ENCODE measurements around the gene ETS1. TPM values are rescaled to one million over a fixed set of nuclear protein-coding genes. Genes with fewer than 3 reads are reported as not detected.

The ETS1 gene
- total RNA-seq, 4 donors from 2014 or later, result 16.8 to 24.9 (median 21.8) TPM

GRCh38 chr11:128624269-128625175 is 37.2 kb upstream of the ETS1 start:
- Histone ChIP-seq H3K36me3 (no peaks in the 10 kb centered on the region), H3K4me3 (no peak overlapping the region), H3K4me1 (peaks cover 0 to 5% of the 10 kb centered on the region in 2 donors), H3K9me3 (no peaks in the 10 kb centered on the region), H3K27me3 (no peaks in the 10 kb centered on the region), H3K27ac (peak overlapping the region in 2 of 4 donors; percentile 8 to 34)
- ATAC-seq (peak; percentile 61 to 75), DNase-seq (peak; percentile 33 to 56)
- TF ChIP-seq POLR2A (IDR thresholded peaks at IDR 0.05) (no peak), CTCF (IDR thresholded peaks at IDR 0.05 in 4 of 5, conservative IDR thresholded peaks at IDR 0.05 in 1 of 5) (no peak)
- in situ Hi-C loops (cut with MboI; ENCODE audit: low sequenced_read_pairs in 4 of 4), result loop anchor here (5.0 to 25.0 kb wide), 4 partner anchors 137 to 587 kb away; no protein-coding TSS in a partner anchor
- intact Hi-C loops (cut with DNase I; ENCODE audit: low total_unique reads), result loop anchor here (5.0 kb wide), 2 partner anchors 72 to 142 kb away; no protein-coding TSS in a partner anchor

- TF ChIP-seq CTCF (IDR thresholded peaks at IDR 0.05 in 4 of 5, conservative IDR thresholded peaks at IDR 0.05 in 1 of 5) (no peak), POLR2A (IDR thresholded peaks at IDR 0.05) (no peak)
- Histone ChIP-seq H3K36me3 (no peaks in the 10 kb centered on the region), H3K27me3 (no peaks in the 10 kb centered on the region), H3K4me3 (no peak overlapping the region), H3K4me1 (peaks cover 0 to 5% of the 10 kb centered on the region in 2 donors), H3K9me3 (no peaks in the 10 kb centered on the region), H3K27ac (peak overlapping the region in 3 of 4 donors; percentile 42 to 75 (median 54))
- intact Hi-C loops (cut with DNase I; ENCODE audit: low total_unique reads) (no loop called here), in situ Hi-C loops (cut with MboI; ENCODE audit: low sequenced_read_pairs in 4 of 4) (no loop called here)
- no peak for ATAC-seq
- DNase-seq, result no peak
These were observed 35.7 kb upstream of the ETS1 start for GRCh38 chr11:128623091-128623490.

GRCh38 chr11:128621601-128622501 is 34.5 kb upstream of the ETS1 start:
- no peak overlapping the region for H3K4me3 ChIP-seq
- peak; percentile 41 to 58 for DNase-seq

More at GRCh38 chr11:128621601-128622501, 34.5 kb upstream of the ETS1 start:
- peak overlapping the region; percentile 32 to 75 (median 48) for H3K27ac ChIP-seq
- TF ChIP-seq CTCF (IDR thresholded peaks at IDR 0.05 in 4 of 5, conservative IDR thresholded peaks at IDR 0.05 in 1 of 5) (no peak), POLR2A (IDR thresholded peaks at IDR 0.05) (no peak)
- peak; percentile 63 to 69 for ATAC-seq
- H3K9me3 ChIP-seq, result no peaks in the 10 kb centered on the region
- intact Hi-C loops (cut with DNase I; ENCODE audit: low total_unique reads) (no loop called here), in situ Hi-C loops (cut with MboI; ENCODE audit: low sequenced_read_pairs in 4 of 4) (no loop called here)
- H3K4me1 ChIP-seq, result peaks cover 0 to 5% of the 10 kb centered on the region in 2 donors
- H3K36me3 ChIP-seq, result no peaks in the 10 kb centered on the region
- no peaks in the 10 kb centered on the region for H3K27me3 ChIP-seq

All from gastrocnemius medialis (tissue), 4 donors.